GM12801 (cell line): ENCODE measurements around the gene EFNA2.

Source experiments
- TF ChIP-seq, protein P1 (sequence below): IDR thresholded peaks from one replicate; pipeline ENCODE4 v1.5.1; 2011; ENCODE audit warnings: control low read depth; ENCODE audit not compliant: insufficient read length; ENCODE audit errors: extremely low read depth

EFNA2 gene

DNA sequence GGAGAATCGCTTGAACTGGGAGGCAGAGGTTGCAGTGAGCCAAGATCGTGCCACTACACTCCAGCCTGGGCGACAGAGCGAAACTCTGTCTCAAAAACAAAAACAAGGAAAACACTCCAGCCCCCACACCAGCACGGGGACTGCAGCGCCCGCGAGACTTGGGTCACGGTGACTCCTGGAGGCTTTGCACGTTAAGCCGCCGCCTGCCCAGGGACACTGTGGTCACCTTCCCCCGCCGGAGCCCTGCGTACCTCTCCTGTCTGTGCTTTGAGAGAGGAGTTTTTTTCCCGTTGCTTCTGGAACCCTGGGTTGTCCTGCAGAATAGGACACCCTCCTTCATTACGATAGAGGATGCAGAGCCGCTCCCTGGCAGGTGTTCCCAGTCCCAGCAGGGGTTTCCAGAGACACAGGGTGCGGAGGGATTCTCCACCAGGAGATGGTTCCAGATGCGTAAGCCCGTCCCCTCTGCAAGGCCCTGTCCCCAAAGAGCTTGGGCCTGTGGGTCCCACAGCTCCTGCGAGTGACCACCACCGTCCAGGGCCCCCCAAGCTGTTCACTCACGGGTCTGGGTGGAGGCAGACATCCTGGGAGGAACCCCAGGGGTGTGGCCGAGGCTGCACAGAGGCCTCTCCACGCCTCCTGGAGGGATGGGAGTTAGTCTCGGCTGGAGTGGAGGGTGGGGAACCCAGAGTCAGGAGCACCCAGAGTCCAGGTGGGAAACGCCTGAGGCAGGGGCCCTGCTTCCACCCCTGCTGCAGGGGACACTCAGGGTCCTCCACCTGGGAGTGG lies 55.2 kb downstream of the EFNA2 start:
- TF ChIP-seq, protein P1, sequence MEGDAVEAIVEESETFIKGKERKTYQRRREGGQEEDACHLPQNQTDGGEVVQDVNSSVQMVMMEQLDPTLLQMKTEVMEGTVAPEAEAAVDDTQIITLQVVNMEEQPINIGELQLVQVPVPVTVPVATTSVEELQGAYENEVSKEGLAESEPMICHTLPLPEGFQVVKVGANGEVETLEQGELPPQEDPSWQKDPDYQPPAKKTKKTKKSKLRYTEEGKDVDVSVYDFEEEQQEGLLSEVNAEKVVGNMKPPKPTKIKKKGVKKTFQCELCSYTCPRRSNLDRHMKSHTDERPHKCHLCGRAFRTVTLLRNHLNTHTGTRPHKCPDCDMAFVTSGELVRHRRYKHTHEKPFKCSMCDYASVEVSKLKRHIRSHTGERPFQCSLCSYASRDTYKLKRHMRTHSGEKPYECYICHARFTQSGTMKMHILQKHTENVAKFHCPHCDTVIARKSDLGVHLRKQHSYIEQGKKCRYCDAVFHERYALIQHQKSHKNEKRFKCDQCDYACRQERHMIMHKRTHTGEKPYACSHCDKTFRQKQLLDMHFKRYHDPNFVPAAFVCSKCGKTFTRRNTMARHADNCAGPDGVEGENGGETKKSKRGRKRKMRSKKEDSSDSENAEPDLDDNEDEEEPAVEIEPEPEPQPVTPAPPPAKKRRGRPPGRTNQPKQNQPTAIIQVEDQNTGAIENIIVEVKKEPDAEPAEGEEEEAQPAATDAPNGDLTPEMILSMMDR: no peak

DNA sequence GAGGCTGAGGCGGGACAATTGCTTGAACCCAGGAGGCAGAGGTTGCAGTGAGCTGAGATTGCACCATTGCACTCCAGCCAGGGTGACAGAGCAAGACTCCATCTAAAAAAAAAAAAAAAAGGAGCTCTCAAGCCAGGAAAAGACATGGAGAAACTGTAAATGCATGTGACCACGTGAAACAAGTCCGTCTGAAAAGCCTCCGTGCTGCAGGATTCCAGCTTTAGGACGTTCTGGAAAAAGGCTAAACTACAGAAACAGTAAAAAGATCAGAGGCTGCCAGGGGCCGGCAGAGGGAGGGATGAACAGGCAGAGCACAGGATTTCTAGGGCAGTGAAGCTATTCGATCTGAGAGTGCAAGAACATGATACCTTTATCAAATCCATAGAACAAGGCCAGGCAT lies 57.4 kb downstream of the EFNA2 start:
- TF ChIP-seq, protein P1: no peak

DNA sequence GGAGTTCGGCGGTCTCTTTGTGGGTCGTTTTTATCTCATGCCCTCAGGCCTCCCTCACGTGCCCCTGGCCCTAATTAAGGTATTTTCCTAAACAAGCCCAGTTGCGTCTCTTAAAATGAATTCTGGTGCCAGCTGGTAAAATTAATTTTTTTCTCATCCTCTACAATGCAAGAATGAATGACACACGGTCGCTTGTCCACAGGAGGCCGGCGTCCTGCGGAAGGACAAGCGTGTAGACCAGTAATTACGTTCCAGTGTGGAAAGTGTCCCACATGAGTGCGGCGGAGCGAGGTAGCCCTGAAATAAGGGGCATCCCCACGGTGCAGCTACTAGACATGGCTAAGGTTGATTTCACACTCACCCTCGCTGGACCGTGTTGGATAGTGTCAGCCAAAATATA lies 63.5 kb downstream of the EFNA2 start:
- TF ChIP-seq, protein P1: no peak

DNA sequence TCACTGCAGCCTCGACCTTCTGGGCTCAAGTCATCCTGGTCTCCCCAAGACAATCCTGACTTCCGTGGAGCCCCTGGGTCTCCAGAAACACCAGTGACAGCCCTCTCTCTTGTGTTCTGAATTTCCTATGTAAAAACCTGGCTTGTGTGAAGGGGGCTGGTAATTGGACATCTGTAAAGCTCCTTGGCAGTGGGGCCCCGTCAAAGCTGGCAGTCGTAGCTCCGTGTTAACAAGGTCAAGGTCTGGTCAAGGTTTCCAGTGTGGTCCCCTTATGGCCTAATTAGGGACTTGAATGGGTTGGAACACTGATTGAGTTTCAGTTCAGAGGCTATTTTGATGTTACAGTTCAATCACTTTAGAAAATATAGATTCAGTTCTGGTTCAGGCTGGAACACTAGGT lies 65.2 kb downstream of the EFNA2 start:
- TF ChIP-seq, protein P1: no peak
